Trophoblast cell (in vitro differentiated cells and primary cell): ENCODE data around the gene NKX6-2.

Experiments
- DNase-seq, 2 donors: peaks; one replicate each; pipeline ENCODE4 v3.0.0-alpha.2; 2016
- H2AFZ ChIP-seq: 2 replicates; pipeline ENCODE4 v1.6.1; 2013; ENCODE audit warnings: low read length, moderate library complexity, mild to moderate bottlenecking; ENCODE audit not compliant: insufficient read depth, poor library complexity
- H2AK5ac ChIP-seq: 2 replicates; pipeline ENCODE4 v1.6.1; 2013; ENCODE audit warnings: mild to moderate bottlenecking, low read length
- H2BK120ac ChIP-seq: 2 replicates; pipeline ENCODE4 v1.6.1; 2013; ENCODE audit warnings: low read length, mild to moderate bottlenecking, moderate library complexity; ENCODE audit not compliant: insufficient read depth, poor library complexity
- H2BK12ac ChIP-seq: 2 replicates; pipeline ENCODE4 v1.6.1; 2013; ENCODE audit warnings: mild to moderate bottlenecking, low read length, moderate library complexity
- H2BK5ac ChIP-seq: 2 replicates; pipeline ENCODE4 v1.6.1; 2013; ENCODE audit warnings: low read length, low read depth, moderate library complexity, mild to moderate bottlenecking; ENCODE audit not compliant: poor library complexity
- H3K14ac ChIP-seq: 2 replicates; pipeline ENCODE4 v1.6.1; 2013; ENCODE audit warnings: mild to moderate bottlenecking, low read length
- H3K18ac ChIP-seq: 2 replicates; pipeline ENCODE4 v1.6.1; 2013; ENCODE audit warnings: mild to moderate bottlenecking, low read length
- H3K23ac ChIP-seq: 2 replicates; pipeline ENCODE4 v1.6.1; 2013; ENCODE audit warnings: low read length
- H3K27ac ChIP-seq: 2 replicates; pipeline ENCODE4 v1.5.1; 2013; ENCODE audit warnings: low read depth, mild to moderate bottlenecking, inconsistent platforms, low read length, moderate library complexity
- H3K27me3 ChIP-seq: 2 replicates; pipeline ENCODE4 v1.6.1; 2013; ENCODE audit warnings: inconsistent platforms, mild to moderate bottlenecking, low read length, moderate library complexity; ENCODE audit not compliant: insufficient read depth
- H3K36me3 ChIP-seq, 2 experiments: 1 replicate in 1 of 2; 2 replicates in 1 of 2; pipeline ENCODE4 v1.6.1; 2013; ENCODE audit warnings: low read length in 2 of 2, mild to moderate bottlenecking in 2 of 2, moderate library complexity in 1 of 2; ENCODE audit not compliant: insufficient read depth in 2 of 2, control insufficient read depth in 1 of 2
- H3K4ac ChIP-seq: 2 replicates; pipeline ENCODE4 v1.6.1; 2013; ENCODE audit warnings: low read depth, mild to moderate bottlenecking, low read length, moderate library complexity
- H3K4me1 ChIP-seq, 2 experiments: 1 replicate in 1 of 2; 2 replicates in 1 of 2; pipeline ENCODE4 v1.6.1; 2013; ENCODE audit warnings: low read length in 2 of 2, mild to moderate bottlenecking in 2 of 2, moderate library complexity in 1 of 2; ENCODE audit not compliant: insufficient read depth in 2 of 2, control insufficient read depth in 1 of 2
- H3K4me2 ChIP-seq: 2 replicates; pipeline ENCODE4 v1.6.1; 2013; ENCODE audit warnings: inconsistent platforms, mild to moderate bottlenecking, low read length, moderate library complexity
- H3K4me3 ChIP-seq: 2 replicates; pipeline ENCODE4 v1.5.1; 2013; ENCODE audit warnings: mild to moderate bottlenecking, low read depth, low read length, inconsistent platforms
- H3K79me1 ChIP-seq: one replicate; pipeline ENCODE4 v1.6.1; 2013; ENCODE audit warnings: low read length
- H3K79me2 ChIP-seq: 2 replicates; pipeline ENCODE4 v1.6.1; 2013; ENCODE audit warnings: low read length, mild to moderate bottlenecking; ENCODE audit not compliant: control insufficient read depth, insufficient read depth, poor library complexity
- H3K9ac ChIP-seq: 2 replicates; pipeline ENCODE4 v1.6.1; 2013; ENCODE audit warnings: mild to moderate bottlenecking, low read length
- H3K9me3 ChIP-seq: 2 replicates; pipeline ENCODE4 v1.6.1; 2013; ENCODE audit warnings: low read depth, mild to moderate bottlenecking, control low read depth, inconsistent platforms, low read length; ENCODE audit not compliant: insufficient read depth
- H4K12ac ChIP-seq: 2 replicates; pipeline ENCODE4 v1.6.1; 2013; ENCODE audit warnings: low read depth, mild to moderate bottlenecking, low read length, moderate library complexity
- H4K8ac ChIP-seq: 2 replicates; pipeline ENCODE4 v1.6.1; 2013; ENCODE audit warnings: low read depth, mild to moderate bottlenecking, low read length, moderate library complexity
- H4K91ac ChIP-seq: one replicate; pipeline ENCODE4 v1.6.1; 2013; ENCODE audit warnings: low read depth, mild to moderate bottlenecking, low read length, moderate library complexity
- WGBS: extraction: QIAGEN DNeasy Blood & Tissue Kit; methylation state at CpG from one replicate; pipeline ENCODE4 v1.1.7; 2013; ENCODE audit warnings: missing lambda C conversion rate; ENCODE audit not compliant: insufficient read length, insufficient coverage; ENCODE audit errors: extremely low coverage; 5-methylcytosine and 5-hydroxymethylcytosine counted together

The NKX6-2 gene

GRCh38 chr10:132766291-132766690 is 19.7 kb downstream of the NKX6-2 start:
- no peak overlapping the region for H3K4ac ChIP-seq
- peaks cover 26% of the 10 kb centered on the region for H3K9me3 ChIP-seq
- no peak overlapping the region for H2AK5ac ChIP-seq
- no peak overlapping the region for H3K14ac ChIP-seq
- H3K79me1 ChIP-seq = no peaks in the 10 kb centered on the region
- no peak overlapping the region for H4K8ac ChIP-seq
- H3K23ac ChIP-seq = peak overlapping the region; percentile 89
- peak overlapping the region; percentile 18 for H3K4me3 ChIP-seq
- H4K12ac ChIP-seq = no peak overlapping the region
- H2BK5ac ChIP-seq = no peak overlapping the region
- no peaks in the 10 kb centered on the region for H3K4me1 ChIP-seq
- H2BK120ac ChIP-seq = no peak overlapping the region
- no CpG with 5 or more reads among the region's 13 CpGs for WGBS
- H3K9ac ChIP-seq = no peak overlapping the region
- no peak overlapping the region for H4K91ac ChIP-seq
- no peak overlapping the region for H2AFZ ChIP-seq
- peaks cover 13 to 22% of the 10 kb centered on the region in 2 experiments for H3K36me3 ChIP-seq
- no peak overlapping the region for H2BK12ac ChIP-seq
- no peaks in the 10 kb centered on the region for H3K79me2 ChIP-seq
- H3K27ac ChIP-seq = no peak overlapping the region
- DNase-seq = no peak
- no peaks in the 10 kb centered on the region for H3K27me3 ChIP-seq
- H3K4me2 ChIP-seq = no peak overlapping the region
- no peak overlapping the region for H3K18ac ChIP-seq

GRCh38 chr10:132765435-132765834 is 20.5 kb downstream of the NKX6-2 start:
- Histone ChIP-seq H2BK12ac (no peak overlapping the region), H3K18ac (no peak overlapping the region), H2BK120ac (no peak overlapping the region), H2AFZ (no peak overlapping the region), H3K9ac (no peak overlapping the region), H3K4me2 (no peak overlapping the region), H4K12ac (no peak overlapping the region), H3K27ac (no peak overlapping the region), H4K91ac (no peak overlapping the region), H3K23ac (no peak overlapping the region), H3K79me2 (no peaks in the 10 kb centered on the region), H3K9me3 (peaks cover 28% of the 10 kb centered on the region), H2AK5ac (no peak overlapping the region), H3K27me3 (no peaks in the 10 kb centered on the region), H3K4ac (no peak overlapping the region), H3K36me3 (peaks cover 11 to 23% of the 10 kb centered on the region in 2 experiments), H2BK5ac (no peak overlapping the region), H3K14ac (no peak overlapping the region), H3K4me1 (no peaks in the 10 kb centered on the region), H3K79me1 (no peaks in the 10 kb centered on the region), H3K4me3 (no peak overlapping the region), H4K8ac (no peak overlapping the region)
- DNase-seq = no peak
- no CpG with 5 or more reads among the region's 11 CpGs for WGBS

- WGBS = no CpG with 5 or more reads among the region's 11 CpGs
- no peak overlapping the region for H3K9ac ChIP-seq
Observed at GRCh38 chr10:132764108-132764507, 21.8 kb downstream of the NKX6-2 start.

GRCh38 chr10:132763545-132763944 is 22.4 kb downstream of the NKX6-2 start:
- Histone ChIP-seq H3K4ac (no peak overlapping the region), H3K14ac (no peak overlapping the region), H2BK5ac (no peak overlapping the region), H3K27ac (no peak overlapping the region), H2BK120ac (no peak overlapping the region), H3K23ac (no peak overlapping the region), H3K4me2 (no peak overlapping the region), H4K91ac (no peak overlapping the region), H2AK5ac (no peak overlapping the region), H3K79me2 (no peaks in the 10 kb centered on the region), H3K9me3 (peaks cover 21% of the 10 kb centered on the region), H4K8ac (no peak overlapping the region), H4K12ac (no peak overlapping the region), H3K9ac (no peak overlapping the region), H2AFZ (no peak overlapping the region), H3K18ac (no peak overlapping the region), H3K79me1 (no peaks in the 10 kb centered on the region), H3K27me3 (no peaks in the 10 kb centered on the region), H3K36me3 (peaks cover 2 to 16% of the 10 kb centered on the region in 2 experiments), H3K4me1 (no peaks in the 10 kb centered on the region), H3K4me3 (peak overlapping the region; percentile 28), H2BK12ac (no peak overlapping the region)
- no CpG with 5 or more reads among the region's 5 CpGs for WGBS
- no peak for DNase-seq

More at GRCh38 chr10:132764108-132764507, 21.8 kb downstream of the NKX6-2 start:
- H3K9me3 ChIP-seq = peaks cover 24% of the 10 kb centered on the region
- no peak overlapping the region for H2BK120ac ChIP-seq
- H3K4me1 ChIP-seq = no peaks in the 10 kb centered on the region
- H3K27me3 ChIP-seq = no peaks in the 10 kb centered on the region
- no peak overlapping the region for H4K91ac ChIP-seq
- H4K12ac ChIP-seq = no peak overlapping the region
- no peak overlapping the region for H2AFZ ChIP-seq
- no peaks in the 10 kb centered on the region for H3K79me1 ChIP-seq
- no peak overlapping the region for H3K4ac ChIP-seq
- H3K79me2 ChIP-seq = no peaks in the 10 kb centered on the region
- H3K4me3 ChIP-seq = no peak overlapping the region
- H3K14ac ChIP-seq = no peak overlapping the region
- peaks cover 6 to 20% of the 10 kb centered on the region in 2 experiments for H3K36me3 ChIP-seq
- no peak overlapping the region for H4K8ac ChIP-seq
- H3K4me2 ChIP-seq = no peak overlapping the region
- no peak overlapping the region for H3K18ac ChIP-seq
- no peak for DNase-seq
- H2AK5ac ChIP-seq = no peak overlapping the region
- no peak overlapping the region for H2BK12ac ChIP-seq
- no peak overlapping the region for H2BK5ac ChIP-seq
- no peak overlapping the region for H3K23ac ChIP-seq
- H3K27ac ChIP-seq = no peak overlapping the region
